HL-60 (cell line): ENCODE measurements around the gene CCDC47.

Experiments
- DNase-seq, 2 experiments: peaks; one replicate each; pipeline ENCODE4 v3.0.0-alpha.2; 2010 to 2020; ENCODE audit warnings: low read depth in 1 of 2, low spot score in 1 of 2
- H3K27ac ChIP-seq: fragments of 250-450 bp; sonication (Bioruptor Pico); replicated peaks from 2 replicates; pipeline ENCODE4 v1.5.1; 2020; ENCODE audit warnings: mild to moderate bottlenecking, moderate library complexity
- H3K27me3 ChIP-seq: fragments of 250-450 bp; sonication (Bioruptor Pico); 2 replicates; pipeline ENCODE4 v1.5.1; 2021; ENCODE audit warnings: mild to moderate bottlenecking, moderate library complexity; ENCODE audit not compliant: insufficient read depth, poor library complexity, severe bottlenecking
- H3K4me3 ChIP-seq: replicated peaks from 2 replicates; pipeline ENCODE4 v1.5.1; 2011; ENCODE audit warnings: mild to moderate bottlenecking, control low read depth, low read length; ENCODE audit not compliant: insufficient read depth
- CTCF ChIP-seq: IDR thresholded peaks from one replicate; pipeline ENCODE4 v1.5.1; 2011; ENCODE audit warnings: low read length, control low read depth, inconsistent platforms; ENCODE audit not compliant: insufficient read depth
- GABPA ChIP-seq: IDR thresholded peaks from 2 replicates; pipeline ENCODE4 v1.6.1; 2012; ENCODE audit warnings: low read depth
- POLR2AphosphoS5 ChIP-seq: IDR thresholded peaks from 2 replicates; pipeline ENCODE4 v1.6.1; 2012; ENCODE audit warnings: low read depth
- REST ChIP-seq: IDR thresholded peaks from 2 replicates; pipeline ENCODE4 v1.6.1; 2012; ENCODE audit warnings: low read depth; ENCODE audit not compliant: insufficient replicate concordance
- SPI1 ChIP-seq: IDR thresholded peaks from 2 replicates; pipeline ENCODE4 v1.6.1; 2012; ENCODE audit warnings: low read depth, mild to moderate bottlenecking, borderline replicate concordance

CCDC47 gene

GRCh38 chr17:63741143-63741407 lies 32.3 kb downstream of the CCDC47 start:
- Histone ChIP-seq H3K27ac (peak overlapping the region; percentile 94), H3K4me3 (peak overlapping the region; percentile 89), H3K27me3 (no peaks in the 10 kb centered on the region)
- DNase-seq = no peak
- TF ChIP-seq REST (no peak), POLR2AphosphoS5 (no peak), SPI1 (no peak), GABPA (no peak), CTCF (no peak)

GRCh38 chr17:63740464-63741142 lies 32.8 kb downstream of the CCDC47 start:
- Histone ChIP-seq H3K27ac (peak overlapping the region; percentile 94), H3K4me3 (peak overlapping the region; percentile 89), H3K27me3 (no peaks in the 10 kb centered on the region)
- no peak for DNase-seq
- TF ChIP-seq REST = no peak
- no peak for TF ChIP-seq SPI1
- TF ChIP-seq CTCF = no peak
- TF ChIP-seq GABPA = no peak
- TF ChIP-seq POLR2AphosphoS5 = no peak

GRCh38 chr17:63735691-63736090 lies 37.7 kb downstream of the CCDC47 start:
- Histone ChIP-seq H3K4me3 (no peak overlapping the region), H3K27me3 (no peaks in the 10 kb centered on the region), H3K27ac (no peak overlapping the region)
- no peak for TF ChIP-seq SPI1
- no peak for TF ChIP-seq REST
- no peak for TF ChIP-seq GABPA
- TF ChIP-seq CTCF = no peak
- TF ChIP-seq POLR2AphosphoS5 = no peak
- DNase-seq = no peak
